ENCODE measurements around the gene JCHAIN. TPM values are rescaled to one million over a fixed set of nuclear protein-coding genes. Genes with fewer than 3 reads are reported as not detected.

The JCHAIN gene
- polyA plus RNA-seq, 2 of the 4 experiments (the other 2 are of a cell fraction) = 0.17 to 0.22 TPM

- CTCF ChIA-PET = no interaction called here
- TF ChIP-seq HDAC2 (IDR thresholded peaks at IDR 0.05) = no peak
- no peak for TF ChIP-seq CBX2 (IDR thresholded peaks at IDR 0.05; ENCODE audit: borderline replicate concordance, low read depth)
- no peak for TF ChIP-seq HOXA7 (CRISPR knock-in tag; IDR thresholded peaks at IDR 0.05)
- TF ChIP-seq, protein P1, sequence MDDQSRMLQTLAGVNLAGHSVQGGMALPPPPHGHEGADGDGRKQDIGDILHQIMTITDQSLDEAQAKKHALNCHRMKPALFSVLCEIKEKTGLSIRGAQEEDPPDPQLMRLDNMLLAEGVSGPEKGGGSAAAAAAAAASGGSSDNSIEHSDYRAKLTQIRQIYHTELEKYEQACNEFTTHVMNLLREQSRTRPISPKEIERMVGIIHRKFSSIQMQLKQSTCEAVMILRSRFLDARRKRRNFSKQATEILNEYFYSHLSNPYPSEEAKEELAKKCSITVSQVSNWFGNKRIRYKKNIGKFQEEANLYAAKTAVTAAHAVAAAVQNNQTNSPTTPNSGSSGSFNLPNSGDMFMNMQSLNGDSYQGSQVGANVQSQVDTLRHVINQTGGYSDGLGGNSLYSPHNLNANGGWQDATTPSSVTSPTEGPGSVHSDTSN (IDR thresholded peaks at IDR 0.05) = no peak
- TF ChIP-seq ZSCAN20 (CRISPR knock-in tag; IDR thresholded peaks at IDR 0.05) = no peak
- no peak for TF ChIP-seq FOSL2 (IDR thresholded peaks at IDR 0.05)
- TF ChIP-seq FOSL2 (CRISPR knock-in tag; IDR thresholded peaks at IDR 0.05) = no peak
- no peak for TF ChIP-seq EHF (CRISPR knock-in tag; IDR thresholded peaks at IDR 0.05)
- TF ChIP-seq ELK1 (IDR thresholded peaks at IDR 0.05; ENCODE audit: low read depth, low read length) = no peak
- TF ChIP-seq SMC3 (IDR thresholded peaks at IDR 0.05) = no peak
- TF ChIP-seq MAZ (IDR thresholded peaks at IDR 0.05; ENCODE audit: borderline replicate concordance, low read depth, low read length) = no peak
- TF ChIP-seq GATA3 (IDR thresholded peaks at IDR 0.05; ENCODE audit: borderline replicate concordance) = no peak
- TF ChIP-seq, protein P2, sequence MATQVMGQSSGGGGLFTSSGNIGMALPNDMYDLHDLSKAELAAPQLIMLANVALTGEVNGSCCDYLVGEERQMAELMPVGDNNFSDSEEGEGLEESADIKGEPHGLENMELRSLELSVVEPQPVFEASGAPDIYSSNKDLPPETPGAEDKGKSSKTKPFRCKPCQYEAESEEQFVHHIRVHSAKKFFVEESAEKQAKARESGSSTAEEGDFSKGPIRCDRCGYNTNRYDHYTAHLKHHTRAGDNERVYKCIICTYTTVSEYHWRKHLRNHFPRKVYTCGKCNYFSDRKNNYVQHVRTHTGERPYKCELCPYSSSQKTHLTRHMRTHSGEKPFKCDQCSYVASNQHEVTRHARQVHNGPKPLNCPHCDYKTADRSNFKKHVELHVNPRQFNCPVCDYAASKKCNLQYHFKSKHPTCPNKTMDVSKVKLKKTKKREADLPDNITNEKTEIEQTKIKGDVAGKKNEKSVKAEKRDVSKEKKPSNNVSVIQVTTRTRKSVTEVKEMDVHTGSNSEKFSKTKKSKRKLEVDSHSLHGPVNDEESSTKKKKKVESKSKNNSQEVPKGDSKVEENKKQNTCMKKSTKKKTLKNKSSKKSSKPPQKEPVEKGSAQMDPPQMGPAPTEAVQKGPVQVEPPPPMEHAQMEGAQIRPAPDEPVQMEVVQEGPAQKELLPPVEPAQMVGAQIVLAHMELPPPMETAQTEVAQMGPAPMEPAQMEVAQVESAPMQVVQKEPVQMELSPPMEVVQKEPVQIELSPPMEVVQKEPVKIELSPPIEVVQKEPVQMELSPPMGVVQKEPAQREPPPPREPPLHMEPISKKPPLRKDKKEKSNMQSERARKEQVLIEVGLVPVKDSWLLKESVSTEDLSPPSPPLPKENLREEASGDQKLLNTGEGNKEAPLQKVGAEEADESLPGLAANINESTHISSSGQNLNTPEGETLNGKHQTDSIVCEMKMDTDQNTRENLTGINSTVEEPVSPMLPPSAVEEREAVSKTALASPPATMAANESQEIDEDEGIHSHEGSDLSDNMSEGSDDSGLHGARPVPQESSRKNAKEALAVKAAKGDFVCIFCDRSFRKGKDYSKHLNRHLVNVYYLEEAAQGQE (IDR thresholded peaks at IDR 0.05) = no peak
- TF ChIP-seq, protein P3, sequence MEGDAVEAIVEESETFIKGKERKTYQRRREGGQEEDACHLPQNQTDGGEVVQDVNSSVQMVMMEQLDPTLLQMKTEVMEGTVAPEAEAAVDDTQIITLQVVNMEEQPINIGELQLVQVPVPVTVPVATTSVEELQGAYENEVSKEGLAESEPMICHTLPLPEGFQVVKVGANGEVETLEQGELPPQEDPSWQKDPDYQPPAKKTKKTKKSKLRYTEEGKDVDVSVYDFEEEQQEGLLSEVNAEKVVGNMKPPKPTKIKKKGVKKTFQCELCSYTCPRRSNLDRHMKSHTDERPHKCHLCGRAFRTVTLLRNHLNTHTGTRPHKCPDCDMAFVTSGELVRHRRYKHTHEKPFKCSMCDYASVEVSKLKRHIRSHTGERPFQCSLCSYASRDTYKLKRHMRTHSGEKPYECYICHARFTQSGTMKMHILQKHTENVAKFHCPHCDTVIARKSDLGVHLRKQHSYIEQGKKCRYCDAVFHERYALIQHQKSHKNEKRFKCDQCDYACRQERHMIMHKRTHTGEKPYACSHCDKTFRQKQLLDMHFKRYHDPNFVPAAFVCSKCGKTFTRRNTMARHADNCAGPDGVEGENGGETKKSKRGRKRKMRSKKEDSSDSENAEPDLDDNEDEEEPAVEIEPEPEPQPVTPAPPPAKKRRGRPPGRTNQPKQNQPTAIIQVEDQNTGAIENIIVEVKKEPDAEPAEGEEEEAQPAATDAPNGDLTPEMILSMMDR (IDR thresholded peaks at IDR 0.05) = no peak
- no peak for TF ChIP-seq NPAS2 (CRISPR knock-in tag; IDR thresholded peaks at IDR 0.05; ENCODE audit: borderline replicate concordance)
- DNase-seq (ENCODE audit: low read depth in 1 of 2, low spot score in 1 of 2) = no peak
- no peak overlapping the region for H3K4me2 ChIP-seq
- no peak overlapping the region for H3K27ac ChIP-seq
- no peaks in the 10 kb centered on the region for H3K4me1 ChIP-seq
- no peak for FAIRE-seq
- H3K4me3 ChIP-seq = no peak overlapping the region
- no peaks in the 10 kb centered on the region for H3K9me3 ChIP-seq
- POLR2A ChIA-PET = interaction anchor here (1.0 to 1.4 kb wide), 2 partner anchors 10 to 27 kb away, joined by 3 to 4 read pairs; partner anchors contain the start of gene UTP3
- 91% methylated on average over 1 of the region's 1 CpG for WGBS (ENCODE audit: missing lambda C conversion rate)
- no peak for ATAC-seq
Measured at GRCh38 chr4:70678383-70678999, 12.2 kb upstream of the JCHAIN start.

GRCh38 chr4:70676554-70677090 lies 10.3 kb upstream of the JCHAIN start:
- Histone ChIP-seq H3K4me2 (no peak overlapping the region), H3K27ac (no peak overlapping the region), H3K4me3 (no peak overlapping the region), H3K9me3 (no peaks in the 10 kb centered on the region), H3K4me1 (peaks cover 3% of the 10 kb centered on the region; the same call in 1 of the 3 replicates)
- no peak for TF ChIP-seq NFE2L2 (conservative IDR thresholded peaks at IDR 0.05; ENCODE audit: low read length)
- TF ChIP-seq SREBF2 (IDR thresholded peaks at IDR 0.05) = no peak
- ATAC-seq = no peak
- ChIA-PET POLR2A (no interaction called here), CTCF (interaction anchor here (0.7 to 1.1 kb wide), 2 partner anchors 20 to 75 kb away, joined by 3 read pairs; no protein-coding TSS in a partner anchor)
- FAIRE-seq = no peak
- 74% methylated on average over 6 of the region's 6 CpGs for WGBS (ENCODE audit: missing lambda C conversion rate)
- DNase-seq (ENCODE audit: low read depth in 1 of 2, low spot score in 1 of 2) = no peak

All from A549 (cell line).